H9 (cell line): ENCODE results near the gene SORCS2. TPM values are rescaled to one million over a fixed set of nuclear protein-coding genes. Genes with fewer than 3 reads are reported as not detected.

Experiments used
- DNase-seq: peaks from one replicate; pipeline ENCODE4 v3.0.0-alpha.2; 2017
- H2AFZ ChIP-seq: one replicate; pipeline ENCODE4 v1.6.1; 2013; ENCODE audit warnings: mild to moderate bottlenecking, low read length, control low read depth, moderate library complexity
- H2AK5ac ChIP-seq: 2 replicates; pipeline ENCODE4 v1.6.1; 2013; ENCODE audit warnings: low read length, control low read depth, mixed read lengths; ENCODE audit not compliant: insufficient read length
- H2BK120ac ChIP-seq: one replicate; pipeline ENCODE4 v1.6.1; 2013; ENCODE audit warnings: low read depth, mild to moderate bottlenecking, low read length, control low read depth, inconsistent platforms; ENCODE audit not compliant: poor library complexity, severe bottlenecking
- H2BK12ac ChIP-seq: 2 replicates; pipeline ENCODE4 v1.6.1; 2013; ENCODE audit warnings: low read length, control low read depth, mixed read lengths, low read depth; ENCODE audit not compliant: insufficient read length
- H2BK15ac ChIP-seq: 2 replicates; pipeline ENCODE4 v1.6.1; 2013; ENCODE audit warnings: low read depth, low read length, control low read depth
- H2BK20ac ChIP-seq: one replicate; pipeline ENCODE4 v1.6.1; 2013; ENCODE audit warnings: low read depth, mild to moderate bottlenecking, low read length, control low read depth, inconsistent platforms; ENCODE audit not compliant: poor library complexity, severe bottlenecking
- H2BK5ac ChIP-seq: 2 replicates; pipeline ENCODE4 v1.6.1; 2013; ENCODE audit warnings: low read length, control low read depth, mixed read lengths; ENCODE audit not compliant: insufficient read length
- H3K14ac ChIP-seq: 2 replicates; pipeline ENCODE4 v1.6.1; 2013; ENCODE audit warnings: low read length, control low read depth; ENCODE audit not compliant: insufficient read depth
- H3K18ac ChIP-seq: 2 replicates; pipeline ENCODE4 v1.6.1; 2013; ENCODE audit warnings: low read depth, mild to moderate bottlenecking, mixed read lengths, low read length, control low read depth; ENCODE audit not compliant: insufficient read length
- H3K23ac ChIP-seq: 2 replicates; pipeline ENCODE4 v1.6.1; 2013; ENCODE audit warnings: low read length, control low read depth, mixed read lengths, low read depth; ENCODE audit not compliant: insufficient read length
- H3K23me2 ChIP-seq: 2 replicates; pipeline ENCODE4 v1.6.1; 2013; ENCODE audit warnings: low read depth, mild to moderate bottlenecking, mixed read lengths, low read length, control low read depth; ENCODE audit not compliant: insufficient read length, poor library complexity, severe bottlenecking
- H3K27ac ChIP-seq: 2 replicates; pipeline ENCODE4 v1.5.1; 2013; ENCODE audit warnings: low read length, control low read depth, mixed read lengths, low read depth; ENCODE audit not compliant: insufficient read length
- H3K27me3 ChIP-seq: 2 replicates; pipeline ENCODE4 v1.6.1; 2013; ENCODE audit warnings: low read length, control low read depth, inconsistent platforms; ENCODE audit not compliant: insufficient read depth
- H3K4ac ChIP-seq: 2 replicates; pipeline ENCODE4 v1.6.1; 2013; ENCODE audit warnings: low read depth, mild to moderate bottlenecking, control low read depth, inconsistent platforms, low read length, moderate library complexity
- H3K4me1 ChIP-seq: 2 replicates; pipeline ENCODE4 v1.6.1; 2013; ENCODE audit warnings: low read length, control low read depth, inconsistent platforms; ENCODE audit not compliant: insufficient read depth
- H3K4me2 ChIP-seq: 2 replicates; pipeline ENCODE4 v1.6.1; 2013; ENCODE audit warnings: low read length, control low read depth, mixed read lengths; ENCODE audit not compliant: insufficient read length, insufficient read depth
- H3K56ac ChIP-seq: 2 replicates; pipeline ENCODE4 v1.6.1; 2013; ENCODE audit warnings: low read depth, mild to moderate bottlenecking, mixed read lengths, low read length, control low read depth; ENCODE audit not compliant: insufficient read length
- H3K79me1 ChIP-seq: 2 replicates; pipeline ENCODE4 v1.6.1; 2013; ENCODE audit warnings: low read depth, mild to moderate bottlenecking, moderate library complexity, low read length, control low read depth, inconsistent platforms; ENCODE audit not compliant: insufficient read depth, poor library complexity, severe bottlenecking
- H3K79me2 ChIP-seq: 2 replicates; pipeline ENCODE4 v1.6.1; 2013; ENCODE audit warnings: low read length, control low read depth, inconsistent platforms; ENCODE audit not compliant: insufficient read depth
- H3K9ac ChIP-seq: 2 replicates; pipeline ENCODE4 v1.6.1; 2013; ENCODE audit warnings: low read length, control low read depth, mixed read lengths; ENCODE audit not compliant: insufficient read length; ENCODE audit errors: extremely low read depth
- H3K9me3 ChIP-seq: one replicate; pipeline ENCODE4 v1.6.1; 2013; ENCODE audit warnings: low read depth, low read length, inconsistent platforms; ENCODE audit not compliant: control insufficient read depth
- H3T11ph ChIP-seq: one replicate; pipeline ENCODE4 v1.6.1; 2013; ENCODE audit warnings: mild to moderate bottlenecking, low read length, control low read depth, inconsistent platforms
- H4K20me1 ChIP-seq: one replicate; pipeline ENCODE4 v1.6.1; 2013; ENCODE audit not compliant: control insufficient read depth, insufficient read length, insufficient read depth
- H4K5ac ChIP-seq: 2 replicates; pipeline ENCODE4 v1.6.1; 2013; ENCODE audit warnings: low read depth, mild to moderate bottlenecking, mixed read lengths, low read length, control low read depth; ENCODE audit not compliant: insufficient read length
- H4K8ac ChIP-seq: replicated peaks from 2 replicates; pipeline ENCODE4 v1.6.1; 2013; ENCODE audit warnings: low read length, control low read depth, mixed read lengths, low read depth; ENCODE audit not compliant: insufficient read length
- H4K91ac ChIP-seq: 2 replicates; pipeline ENCODE4 v1.6.1; 2013; ENCODE audit warnings: low read depth, mild to moderate bottlenecking, moderate library complexity, mixed read lengths, low read length, control low read depth; ENCODE audit not compliant: insufficient read length
- H3K27ac Mint-ChIP-seq, 3 experiments: 2 replicates in 2 of 3; 3 replicates in 1 of 3; pipeline ENCODE4 v1.8.0; 2020 to 2021; ENCODE audit warnings: mixed read lengths in 3 of 3, mild to moderate bottlenecking in 1 of 3, moderate library complexity in 1 of 3
- H3K27me3 Mint-ChIP-seq: 2 replicates; pipeline ENCODE4 v1.8.0; 2021; ENCODE audit warnings: low read depth, mild to moderate bottlenecking, moderate library complexity, mixed read lengths
- H3K36me3 Mint-ChIP-seq, 3 experiments: 2 replicates in 2 of 3; 3 replicates in 1 of 3; pipeline ENCODE4 v1.8.0; 2020 to 2021; ENCODE audit warnings: low read depth in 3 of 3, mixed read lengths in 3 of 3; ENCODE audit not compliant: insufficient read depth in 1 of 3
- H3K4me1 Mint-ChIP-seq, 2 experiments: 2 replicates each; pipeline ENCODE4 v1.8.0; 2020; ENCODE audit warnings: mixed read lengths in 2 of 2
- H3K4me3 Mint-ChIP-seq, 2 experiments: 2 replicates in 1 of 2; 3 replicates in 1 of 2; pipeline ENCODE4 v1.8.0; 2020 to 2021; ENCODE audit warnings: mild to moderate bottlenecking in 2 of 2, mixed read lengths in 2 of 2, moderate library complexity in 1 of 2
- H3K9me3 Mint-ChIP-seq, 2 experiments: 2 replicates in 1 of 2; 3 replicates in 1 of 2; pipeline ENCODE4 v1.8.0; 2020; ENCODE audit warnings: mild to moderate bottlenecking in 2 of 2, mixed read lengths in 2 of 2, moderate library complexity in 1 of 2
- WGBS: extraction: QIAGEN DNeasy Blood & Tissue Kit; methylation state at CpG from one replicate; pipeline ENCODE4 v1.1.7; 2013; ENCODE audit warnings: missing lambda C conversion rate, low lambda C conversion rate, mixed read lengths; ENCODE audit not compliant: insufficient read length; ENCODE audit errors: extremely low coverage; 5-methylcytosine and 5-hydroxymethylcytosine counted together
- total RNA-seq: library from RNA; stranded (reverse); gene quantifications from 2 replicates; pipeline ENCODE4 v1.2.1, GENCODE V29; 2021
- TF ChIP-seq, protein P1 (sequence below): fragments of 200-600 bp; sonication (generic); conservative IDR thresholded peaks from 3 replicates; pipeline ENCODE4 v1.8.0; 2021; ENCODE audit warnings: antibody characterized with exemption, mild to moderate bottlenecking

Gene SORCS2
- total RNA-seq, 1 experiment from 2014 or later, result 0.57 TPM

DNA sequence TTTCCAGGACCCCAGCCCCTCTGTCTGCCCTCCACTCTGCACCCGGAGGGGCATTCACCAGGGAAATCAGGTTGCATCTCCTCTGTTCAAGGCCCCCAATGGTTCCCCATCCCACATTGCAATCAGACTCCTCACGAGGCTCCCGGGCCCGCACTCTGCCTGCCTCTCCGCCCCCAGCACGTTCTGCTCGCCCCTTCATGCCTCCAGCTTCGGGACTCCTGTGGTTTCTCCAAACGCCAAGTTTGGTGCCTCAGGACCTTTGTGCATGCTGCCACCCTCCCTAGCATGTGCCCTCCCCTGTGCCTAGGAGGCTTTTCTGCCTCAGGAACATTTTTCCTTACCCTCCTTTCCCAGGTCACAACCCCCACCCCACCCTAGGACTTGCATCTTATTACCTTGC is 426.0 kb downstream of the SORCS2 start:
- Histone ChIP-seq H4K8ac (no peak overlapping the region), H3K14ac (no peak overlapping the region), H2AK5ac (no peak overlapping the region), H2AFZ (no peak overlapping the region), H3K23ac (no peak overlapping the region), H3K79me1 (no peaks in the 10 kb centered on the region), H3K56ac (no peak overlapping the region), H3K9me3 (no peaks in the 10 kb centered on the region), H4K91ac (no peak overlapping the region), H3K18ac (no peak overlapping the region), H2BK5ac (no peak overlapping the region), H2BK120ac (no peak overlapping the region), H3K27ac (no peak overlapping the region), H3K9ac (no peak overlapping the region), H3K4me1 (no peaks in the 10 kb centered on the region), H3K4ac (no peak overlapping the region), H3K27me3 (no peaks in the 10 kb centered on the region), H4K20me1 (no peaks in the 10 kb centered on the region), H3K4me2 (no peak overlapping the region), H2BK15ac (no peak overlapping the region), H3K79me2 (no peaks in the 10 kb centered on the region), H3T11ph (no peak overlapping the region), H4K5ac (no peak overlapping the region), H3K23me2 (no peaks in the 10 kb centered on the region), H2BK12ac (no peak overlapping the region), H2BK20ac (no peak overlapping the region)
- H3K4me1 Mint-ChIP-seq, result no peaks in the 10 kb centered on the region
- no CpG with 5 or more reads among the region's 9 CpGs for WGBS
- H3K27me3 Mint-ChIP-seq, result peaks cover 19% of the 10 kb centered on the region
- H3K4me3 Mint-ChIP-seq, result no peak overlapping the region
- H3K36me3 Mint-ChIP-seq, result no peaks in the 10 kb centered on the region
- no peak for DNase-seq
- H3K9me3 Mint-ChIP-seq, result peaks cover 0 to 2% of the 10 kb centered on the region in 2 experiments; a peak in 1 of 5 replicates
- TF ChIP-seq, protein P1, sequence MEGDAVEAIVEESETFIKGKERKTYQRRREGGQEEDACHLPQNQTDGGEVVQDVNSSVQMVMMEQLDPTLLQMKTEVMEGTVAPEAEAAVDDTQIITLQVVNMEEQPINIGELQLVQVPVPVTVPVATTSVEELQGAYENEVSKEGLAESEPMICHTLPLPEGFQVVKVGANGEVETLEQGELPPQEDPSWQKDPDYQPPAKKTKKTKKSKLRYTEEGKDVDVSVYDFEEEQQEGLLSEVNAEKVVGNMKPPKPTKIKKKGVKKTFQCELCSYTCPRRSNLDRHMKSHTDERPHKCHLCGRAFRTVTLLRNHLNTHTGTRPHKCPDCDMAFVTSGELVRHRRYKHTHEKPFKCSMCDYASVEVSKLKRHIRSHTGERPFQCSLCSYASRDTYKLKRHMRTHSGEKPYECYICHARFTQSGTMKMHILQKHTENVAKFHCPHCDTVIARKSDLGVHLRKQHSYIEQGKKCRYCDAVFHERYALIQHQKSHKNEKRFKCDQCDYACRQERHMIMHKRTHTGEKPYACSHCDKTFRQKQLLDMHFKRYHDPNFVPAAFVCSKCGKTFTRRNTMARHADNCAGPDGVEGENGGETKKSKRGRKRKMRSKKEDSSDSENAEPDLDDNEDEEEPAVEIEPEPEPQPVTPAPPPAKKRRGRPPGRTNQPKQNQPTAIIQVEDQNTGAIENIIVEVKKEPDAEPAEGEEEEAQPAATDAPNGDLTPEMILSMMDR, result no peak
- no peak overlapping the region for H3K27ac Mint-ChIP-seq
